ENCODE measurements around the gene TACC2.

GRCh38 chr10:122233857-122234348 is 244.9 kb downstream of the TACC2 start:
- TF ChIP-seq POLR2A (IDR thresholded peaks at IDR 0.05; ENCODE audit: low read length) (no peak), GATA1 (IDR thresholded peaks at IDR 0.05; ENCODE audit: low read depth, low read length) (no peak)
